HG03039 (cell line): Measurements from ENCODE around the gene ESD.

Experiments used
- ATAC-seq: cut with Tn5 transposase; IDR thresholded peaks from one replicate; pipeline ENCODE4 v1.9.1; 2021; ENCODE audit warnings: mild to moderate bottlenecking, moderate library complexity; ENCODE audit not compliant: unreplicated experiment

Gene ESD

GRCh38 chr13:46747031-46747820 is 49.7 kb downstream of the ESD start:
- no peak for ATAC-seq

GRCh38 chr13:46745706-46746105 is 51.3 kb downstream of the ESD start:
- no peak for ATAC-seq

DNA sequence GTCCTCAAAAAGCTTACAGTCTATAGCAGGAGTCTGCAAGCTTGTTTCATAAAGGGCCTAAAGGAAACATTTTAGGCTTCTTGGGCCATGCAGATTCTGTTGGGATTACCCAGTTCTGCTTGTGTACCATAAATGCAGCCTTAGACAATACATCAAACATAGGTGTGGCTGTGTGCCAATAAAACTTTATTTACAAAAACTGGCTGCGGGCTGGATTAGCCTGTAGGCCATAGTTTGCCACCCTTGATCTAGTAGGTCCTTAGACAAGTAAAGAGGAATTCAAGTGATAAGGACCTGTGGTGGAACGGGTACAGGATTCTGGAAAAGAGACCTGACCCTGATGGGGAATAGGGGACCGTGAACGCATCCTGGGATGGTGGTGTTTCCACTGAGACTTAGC is 51.9 kb downstream of the ESD start:
- ATAC-seq, result no peak

DNA sequence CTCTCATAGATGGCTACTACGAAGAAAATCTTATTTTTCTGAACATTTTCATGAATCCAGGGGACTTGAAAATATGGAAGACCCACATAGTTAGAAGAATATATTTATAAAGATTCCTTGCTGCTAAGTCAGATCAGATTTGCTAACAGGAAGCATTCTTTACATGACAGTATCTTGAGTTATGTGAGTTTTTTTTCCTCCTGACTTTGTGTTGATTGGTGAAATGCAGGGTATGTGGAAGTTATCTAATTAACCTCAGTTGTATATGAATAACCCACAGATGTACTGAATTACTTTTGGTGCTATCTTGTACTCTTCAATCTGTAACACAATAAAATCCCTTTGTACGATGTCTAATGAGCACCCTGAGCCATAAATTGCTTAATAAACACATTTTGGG is 53.8 kb downstream of the ESD start:
- no peak for ATAC-seq

DNA sequence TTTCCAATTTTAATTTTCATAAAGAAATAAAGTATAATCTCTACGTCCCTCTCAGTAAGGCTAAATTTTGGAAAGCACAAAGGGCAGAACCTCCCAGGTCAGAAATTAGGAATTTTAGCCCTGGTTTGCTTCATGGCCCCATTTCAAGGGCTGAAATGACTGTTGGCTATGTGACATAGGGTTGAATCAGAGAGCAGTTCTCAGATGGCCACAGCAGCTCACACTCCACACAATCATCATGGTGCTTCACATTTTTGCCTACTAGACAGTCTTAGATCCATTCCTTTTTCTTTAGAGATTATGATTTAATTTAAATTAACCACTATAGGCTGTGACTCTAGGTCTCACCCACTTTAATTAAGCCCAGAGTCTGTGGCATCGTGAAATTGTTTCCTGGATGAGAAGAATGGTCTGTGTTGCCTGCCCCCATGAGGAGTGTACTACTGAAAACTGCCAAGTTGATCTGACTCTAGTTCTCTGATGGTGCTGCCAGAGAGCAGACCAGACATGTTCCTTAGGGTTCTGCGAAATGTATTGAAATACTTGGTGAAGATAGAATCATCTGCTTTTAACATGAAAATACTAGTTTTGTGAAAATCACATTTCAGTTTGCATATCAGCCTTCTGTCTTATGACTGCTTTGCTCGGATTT is 57.4 kb downstream of the ESD start:
- no peak for ATAC-seq

DNA sequence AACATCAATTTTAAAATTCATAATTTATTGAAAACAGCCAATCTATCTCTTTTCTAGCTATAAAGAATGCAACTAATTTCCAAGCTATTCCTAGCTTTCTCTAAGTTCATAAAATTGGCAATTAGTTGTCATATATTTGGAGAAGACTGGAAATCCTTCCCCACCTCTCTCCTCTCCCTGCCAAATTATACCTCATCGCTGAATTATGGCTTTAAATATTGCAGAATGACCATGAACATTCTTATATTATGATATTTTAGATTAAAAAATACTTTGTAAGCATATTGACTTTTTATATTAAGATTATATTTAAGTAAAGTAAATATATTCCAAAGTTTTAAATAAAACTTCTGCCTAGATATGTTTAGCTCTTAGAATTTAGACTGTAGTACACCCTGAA is 58.2 kb downstream of the ESD start:
- ATAC-seq, result no peak

- no peak for ATAC-seq
Observed at GRCh38 chr13:46738055-46738454, 58.9 kb downstream of the ESD start.

GRCh38 chr13:46736541-46737310 is 60.2 kb downstream of the ESD start:
- ATAC-seq, result no peak

- ATAC-seq, result no peak
Observed at GRCh38 chr13:46735425-46735824, 61.5 kb downstream of the ESD start.

GRCh38 chr13:46731535-46731934 is 65.4 kb downstream of the ESD start:
- ATAC-seq, result no peak

- no peak for ATAC-seq
Observed at GRCh38 chr13:46728777-46729176, 68.2 kb downstream of the ESD start.

DNA sequence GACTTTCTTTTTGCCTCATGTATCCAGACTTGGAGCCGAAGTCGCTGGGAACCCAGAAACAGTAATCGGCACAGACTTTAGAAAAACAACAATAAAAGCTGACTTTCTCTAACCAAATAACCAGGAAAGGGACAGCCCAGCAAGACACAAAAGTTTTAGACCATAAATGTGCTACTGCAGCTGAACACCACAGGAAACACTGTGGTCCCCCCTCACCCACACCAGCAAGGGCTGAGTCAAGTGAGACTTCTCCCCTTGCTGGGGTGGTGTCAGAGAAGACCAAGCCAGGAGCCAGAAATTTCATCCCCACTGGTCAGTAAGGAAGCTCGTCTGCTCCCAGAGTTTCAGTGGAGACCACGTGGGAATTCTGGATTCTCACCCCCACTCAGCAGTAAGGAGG is 70.6 kb downstream of the ESD start:
- ATAC-seq, result no peak
